ENCODE data around the gene FOXD1.

DNA sequence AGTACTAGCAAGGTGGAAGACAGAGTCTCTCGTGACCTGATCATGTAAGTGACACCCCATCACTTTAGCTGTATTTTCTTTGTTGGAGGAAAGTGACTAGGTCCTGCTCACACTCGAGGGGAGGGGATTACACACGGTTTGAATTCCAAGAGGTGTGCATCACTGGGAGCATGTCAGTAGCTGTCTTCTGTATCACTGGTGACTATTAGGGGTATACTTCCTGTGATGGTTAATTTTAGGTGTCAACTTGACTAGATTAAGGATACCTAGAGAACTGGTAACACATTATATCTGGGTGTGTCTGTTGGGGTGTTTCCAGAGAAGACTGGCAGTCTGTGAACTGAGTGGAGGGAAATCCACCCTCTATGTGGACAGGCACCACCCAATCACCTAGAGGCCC lies 22.5 kb downstream of the FOXD1 start:
- TF ChIP-seq, protein P1, sequence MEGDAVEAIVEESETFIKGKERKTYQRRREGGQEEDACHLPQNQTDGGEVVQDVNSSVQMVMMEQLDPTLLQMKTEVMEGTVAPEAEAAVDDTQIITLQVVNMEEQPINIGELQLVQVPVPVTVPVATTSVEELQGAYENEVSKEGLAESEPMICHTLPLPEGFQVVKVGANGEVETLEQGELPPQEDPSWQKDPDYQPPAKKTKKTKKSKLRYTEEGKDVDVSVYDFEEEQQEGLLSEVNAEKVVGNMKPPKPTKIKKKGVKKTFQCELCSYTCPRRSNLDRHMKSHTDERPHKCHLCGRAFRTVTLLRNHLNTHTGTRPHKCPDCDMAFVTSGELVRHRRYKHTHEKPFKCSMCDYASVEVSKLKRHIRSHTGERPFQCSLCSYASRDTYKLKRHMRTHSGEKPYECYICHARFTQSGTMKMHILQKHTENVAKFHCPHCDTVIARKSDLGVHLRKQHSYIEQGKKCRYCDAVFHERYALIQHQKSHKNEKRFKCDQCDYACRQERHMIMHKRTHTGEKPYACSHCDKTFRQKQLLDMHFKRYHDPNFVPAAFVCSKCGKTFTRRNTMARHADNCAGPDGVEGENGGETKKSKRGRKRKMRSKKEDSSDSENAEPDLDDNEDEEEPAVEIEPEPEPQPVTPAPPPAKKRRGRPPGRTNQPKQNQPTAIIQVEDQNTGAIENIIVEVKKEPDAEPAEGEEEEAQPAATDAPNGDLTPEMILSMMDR (IDR thresholded peaks at IDR 0.05; ENCODE audit: low read depth, low read length, poor library complexity, severe bottlenecking): no peak
- TF ChIP-seq EZH2phosphoT487 (IDR thresholded peaks at IDR 0.05; ENCODE audit: borderline replicate concordance, low read length): no peak

All from DOHH2 (cell line).